KOPT-K1 (cell line): ENCODE data around the gene DSTYK.
"Not testable (repeated sequence)": the region's sequence is repeated elsewhere in the genome, so short reads cannot be mapped to it uniquely, and the experiment has no call there.

Source experiments
- H3K27ac ChIP-seq: fragments of 200-600 bp; sonication (generic); 2 replicates; pipeline ENCODE4 v1.5.1; 2016; ENCODE audit warnings: antibody characterized with exemption, mild to moderate bottlenecking, low read depth, low read length; ENCODE audit not compliant: poor library complexity, severe bottlenecking
- H3K36me3 ChIP-seq: fragments of 200-600 bp; sonication (generic); 2 replicates; pipeline ENCODE4 v1.5.1; 2017; ENCODE audit warnings: antibody characterized with exemption, mild to moderate bottlenecking, low read length, moderate library complexity; ENCODE audit not compliant: insufficient read depth
- H3K9me3 ChIP-seq: fragments of 200-600 bp; sonication (generic); 2 replicates; pipeline ENCODE4 v1.5.1; 2017; ENCODE audit warnings: antibody characterized with exemption, low read length, mild to moderate bottlenecking; ENCODE audit not compliant: insufficient read depth, poor library complexity, severe bottlenecking

DSTYK gene

DNA sequence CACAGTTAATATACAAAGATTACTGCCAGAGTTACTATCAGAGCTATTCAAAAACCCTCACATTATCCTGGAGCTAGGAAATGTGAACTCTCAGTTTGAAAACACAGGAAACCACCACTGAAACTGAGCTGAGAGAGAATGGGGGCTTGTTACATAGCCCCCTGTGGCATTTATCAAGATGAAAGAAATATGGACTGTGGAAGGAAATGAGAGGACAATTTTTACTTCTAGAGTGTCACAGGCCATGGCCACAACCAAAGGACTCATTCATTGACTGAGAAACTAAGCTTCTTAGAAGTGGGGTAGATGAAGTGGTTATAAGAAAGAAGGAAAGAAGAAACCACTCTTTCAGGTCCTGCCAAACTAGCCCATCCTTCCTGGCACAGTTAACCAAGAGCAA lies 25.3 kb downstream of the DSTYK start:
- Histone ChIP-seq H3K9me3 (no peaks in the 10 kb centered on the region), H3K27ac (no peak overlapping the region), H3K36me3 (no peaks in the 10 kb centered on the region)

DNA sequence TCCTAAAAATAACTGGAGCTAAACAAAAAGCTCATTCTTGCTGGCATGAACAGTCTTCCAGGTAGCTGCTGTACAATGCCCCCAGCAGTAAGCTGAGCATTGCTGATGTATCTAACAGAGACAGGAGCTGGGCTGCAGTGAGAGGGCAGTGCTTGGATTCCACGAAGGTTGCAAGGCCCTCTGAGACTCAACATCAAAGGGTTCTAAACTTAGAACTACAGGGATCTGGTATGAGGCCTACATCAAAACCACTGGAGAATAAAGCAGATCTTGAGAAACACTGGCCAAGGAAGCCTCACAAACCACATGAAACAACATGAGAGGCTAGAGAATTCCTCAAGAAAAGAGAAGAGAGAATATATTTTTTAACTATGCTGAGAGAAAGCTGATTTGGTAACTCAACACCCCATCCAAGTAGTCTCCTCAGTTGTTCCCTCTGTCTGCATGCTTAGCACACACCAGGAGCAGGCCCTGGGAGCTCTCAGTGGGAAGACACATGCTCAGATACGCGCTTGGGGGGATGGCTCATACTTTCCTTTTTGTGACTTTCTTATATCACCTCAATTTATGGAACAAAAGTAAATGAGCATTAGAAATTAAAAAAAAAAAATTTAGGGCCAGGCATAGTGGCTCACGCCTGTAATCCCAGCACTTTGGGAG lies 27.7 kb downstream of the DSTYK start:
- Histone ChIP-seq H3K9me3 (no peaks in the 10 kb centered on the region), H3K36me3 (no peaks in the 10 kb centered on the region), H3K27ac (no peak overlapping the region)

DNA sequence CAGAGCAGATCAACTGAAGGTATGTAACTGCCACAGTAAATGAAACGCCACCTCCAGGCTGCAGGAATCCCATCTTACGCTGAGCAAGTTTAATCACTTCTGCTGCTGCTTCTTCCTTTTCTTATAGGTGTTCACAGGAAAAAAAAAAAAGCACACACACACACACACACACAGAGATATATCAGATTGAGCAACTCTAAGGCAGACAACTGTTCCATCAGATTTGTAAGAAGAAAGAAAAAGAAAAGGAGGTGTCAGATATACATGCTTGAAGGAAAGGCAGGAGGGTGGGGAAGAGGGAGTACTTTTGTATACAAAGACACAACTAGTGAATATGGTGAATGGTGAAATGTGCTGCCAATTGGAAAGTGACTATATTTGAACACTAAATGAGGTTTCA lies 28.6 kb downstream of the DSTYK start:
- H3K27ac ChIP-seq: no peak overlapping the region
- no peaks in the 10 kb centered on the region for H3K36me3 ChIP-seq
- H3K9me3 ChIP-seq: no peaks in the 10 kb centered on the region

DNA sequence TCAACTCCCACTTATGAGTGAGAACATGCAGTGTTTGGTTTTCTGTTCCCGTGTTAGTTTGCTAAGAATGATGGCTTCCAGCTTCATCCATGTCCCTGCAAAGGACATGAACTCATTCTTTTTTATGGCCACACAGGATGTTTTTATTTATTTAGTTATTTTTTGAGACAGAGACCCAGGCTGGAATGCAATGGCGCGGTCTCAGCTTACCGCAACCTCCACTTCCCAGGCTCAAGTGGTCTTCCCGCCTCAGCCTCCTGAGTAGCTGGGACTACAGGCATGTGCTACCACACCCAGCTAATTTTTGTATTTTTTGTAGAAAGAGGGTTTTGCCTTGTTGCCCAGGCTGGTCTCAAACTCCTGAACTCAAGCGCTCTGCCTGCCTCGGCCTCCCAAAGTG lies 31.2 kb downstream of the DSTYK start:
- not testable (repeated sequence) for H3K9me3 ChIP-seq, H3K36me3 ChIP-seq, H3K27ac ChIP-seq

DNA sequence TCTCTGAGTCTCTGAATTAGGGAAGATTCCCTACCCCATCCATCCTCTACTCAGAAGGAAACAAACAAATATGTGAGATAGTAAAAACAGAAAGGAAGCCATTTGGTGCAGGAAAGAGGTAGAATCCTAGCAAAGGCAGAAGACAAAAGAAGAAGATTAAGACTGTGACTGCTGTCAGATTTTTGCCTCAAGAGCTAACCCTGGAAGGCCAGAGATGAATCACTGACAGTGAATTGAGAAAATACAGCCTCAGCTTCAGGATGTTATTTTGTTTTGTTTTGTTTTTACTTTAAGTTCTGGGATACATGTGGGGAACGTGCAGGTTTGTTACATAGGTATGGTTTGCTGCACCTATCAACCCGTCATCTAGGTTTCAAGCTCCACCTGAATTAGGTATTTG lies 31.7 kb downstream of the DSTYK start:
- Histone ChIP-seq H3K27ac (no peak overlapping the region), H3K36me3 (no peaks in the 10 kb centered on the region), H3K9me3 (no peaks in the 10 kb centered on the region)

DNA sequence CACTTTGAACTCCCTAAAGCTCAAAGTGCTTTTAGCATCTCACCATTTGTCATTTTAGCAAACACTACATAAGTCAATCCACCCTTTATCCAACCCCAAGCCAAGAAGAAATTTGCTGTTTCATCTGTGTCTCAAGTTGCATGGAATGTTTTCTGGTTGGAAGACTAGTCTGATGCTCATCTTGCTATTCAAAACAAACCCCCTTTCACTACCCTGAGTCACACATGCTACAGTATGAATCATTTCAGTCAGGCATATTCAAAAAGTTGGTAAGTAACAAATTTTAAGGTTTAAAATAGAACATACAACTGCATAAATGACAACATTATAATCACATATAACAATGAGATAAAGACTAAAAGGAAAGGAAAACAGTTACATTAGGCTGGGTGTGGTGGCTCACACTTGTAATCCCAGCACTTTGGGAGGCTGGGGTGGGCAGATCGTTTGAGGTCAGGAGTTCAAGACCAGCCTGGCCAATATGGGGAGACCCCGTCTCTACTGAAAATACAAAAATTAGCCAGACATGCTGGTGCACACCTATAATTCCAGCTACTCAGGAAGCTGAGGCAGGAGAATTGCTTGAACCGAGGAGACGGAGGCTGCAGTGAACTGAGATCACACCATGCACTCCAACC lies 38.7 kb downstream of the DSTYK start:
- Histone ChIP-seq H3K27ac (no peak overlapping the region), H3K9me3 (no peaks in the 10 kb centered on the region), H3K36me3 (no peaks in the 10 kb centered on the region)

DNA sequence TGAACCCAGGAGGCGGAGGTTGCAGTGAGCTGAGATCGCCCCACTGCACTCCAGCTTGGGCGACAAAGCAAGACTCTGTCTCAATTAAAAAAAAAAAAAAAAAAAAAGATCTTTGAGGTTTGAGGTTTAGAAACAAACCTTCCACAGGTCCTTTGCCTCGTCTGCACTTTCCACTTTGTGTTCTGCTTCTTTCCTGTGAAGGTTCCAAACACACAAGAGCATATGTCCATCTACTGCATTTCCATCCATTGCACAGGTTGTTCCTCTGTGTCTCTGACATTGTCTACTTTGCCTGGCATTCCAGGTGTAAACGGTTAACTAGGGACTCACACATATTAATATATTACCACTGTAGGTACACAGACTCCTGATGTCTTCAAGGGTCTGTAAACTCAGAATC lies 40.1 kb downstream of the DSTYK start:
- Histone ChIP-seq H3K9me3 (no peaks in the 10 kb centered on the region), H3K36me3 (no peaks in the 10 kb centered on the region), H3K27ac (no peak overlapping the region)

DNA sequence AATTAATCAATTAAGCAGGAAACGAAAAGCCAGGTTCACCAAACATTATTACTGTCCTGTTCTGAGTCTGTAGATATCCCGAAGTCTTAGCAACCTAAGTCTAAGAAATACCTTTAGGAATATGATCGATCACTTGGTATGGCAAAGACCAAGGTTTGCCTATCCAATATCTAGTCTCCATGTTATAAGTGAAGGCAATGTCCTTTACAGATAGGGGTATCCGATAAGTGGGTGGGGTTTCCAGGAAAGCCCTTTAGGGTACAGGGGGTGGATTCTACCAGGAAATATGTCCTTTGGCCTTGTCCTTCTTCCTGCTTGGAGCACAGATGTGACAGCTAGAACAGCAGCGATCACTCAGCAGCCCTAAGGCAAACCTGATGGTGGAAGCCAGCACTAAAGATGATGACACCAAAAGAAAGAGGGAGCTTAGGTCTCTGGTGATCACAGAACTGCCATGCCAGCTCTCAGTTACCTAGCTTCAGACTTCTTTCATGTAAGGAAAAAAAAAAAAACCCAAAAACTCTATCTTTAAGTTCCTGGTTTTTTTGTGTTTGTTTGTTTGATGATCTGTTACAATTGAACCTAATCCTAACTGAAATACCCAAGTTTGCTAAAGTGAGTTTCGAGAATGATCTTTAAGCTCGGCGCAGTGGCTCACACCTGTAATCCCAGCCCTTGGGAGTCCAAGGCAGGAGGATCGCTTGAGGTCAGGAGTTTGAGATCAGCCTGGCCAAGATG lies 40.8 kb downstream of the DSTYK start:
- Histone ChIP-seq H3K27ac (no peak overlapping the region), H3K9me3 (no peaks in the 10 kb centered on the region), H3K36me3 (no peaks in the 10 kb centered on the region)

DNA sequence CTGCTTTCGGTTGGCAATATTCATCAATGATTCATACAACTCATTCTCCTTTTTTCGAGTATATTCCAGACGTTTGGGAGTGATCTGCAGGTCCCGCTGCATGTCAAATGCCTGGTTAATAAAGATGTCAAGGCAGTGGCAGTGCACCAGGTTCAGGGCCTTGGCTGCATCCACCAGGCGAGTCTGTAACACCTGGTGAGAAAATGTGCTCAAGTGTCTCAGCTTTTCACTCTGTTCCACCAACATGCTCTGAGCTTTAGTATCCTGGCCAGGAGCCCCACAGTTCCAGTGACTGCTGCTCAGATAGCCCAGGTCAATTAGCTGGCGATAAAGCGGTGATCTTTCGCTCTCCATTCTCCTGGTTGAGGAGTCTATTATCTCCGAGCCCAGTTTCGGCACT lies 42.3 kb downstream of the DSTYK start:
- Histone ChIP-seq H3K27ac (no peak overlapping the region), H3K9me3 (no peaks in the 10 kb centered on the region), H3K36me3 (no peaks in the 10 kb centered on the region)

DNA sequence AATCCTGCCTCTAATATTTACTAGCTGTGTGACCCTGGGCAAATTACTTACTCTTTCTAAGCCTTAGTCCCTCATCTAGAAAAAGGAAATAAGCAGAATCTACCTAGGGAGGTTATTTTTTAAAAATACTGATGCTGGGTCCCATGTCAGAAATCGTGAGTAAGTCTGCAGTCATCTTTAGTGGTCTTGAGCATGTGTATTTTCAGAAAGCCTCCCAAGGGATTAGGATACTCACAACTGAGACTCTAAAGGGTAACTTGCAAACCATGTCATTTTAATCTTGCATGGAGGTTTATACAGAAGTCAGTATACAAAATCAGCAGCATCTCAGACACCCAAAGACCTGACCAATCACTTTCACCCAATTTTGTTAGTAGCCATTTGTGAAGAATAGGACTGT lies 43.2 kb downstream of the DSTYK start:
- H3K36me3 ChIP-seq: no peaks in the 10 kb centered on the region
- H3K27ac ChIP-seq: no peak overlapping the region

DNA sequence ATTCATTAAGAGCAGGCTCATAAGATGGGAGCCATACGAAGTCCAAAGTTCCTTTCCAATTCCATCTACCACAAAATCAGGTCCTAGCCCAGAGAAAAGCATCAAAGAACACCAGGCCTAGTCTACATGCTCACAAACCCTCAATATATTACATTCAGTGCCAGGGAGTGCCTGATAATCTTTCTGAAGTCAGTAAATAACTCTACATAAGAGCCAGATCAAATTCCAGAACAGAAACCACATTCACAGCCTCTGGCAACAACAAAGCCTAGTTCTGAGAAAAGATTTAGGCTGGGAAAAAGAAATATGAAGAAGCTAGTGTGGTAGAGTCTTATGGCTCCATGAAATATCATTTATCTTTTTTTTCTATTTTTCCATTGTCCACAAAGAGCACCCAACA lies 49.2 kb downstream of the DSTYK start:
- no peak overlapping the region for H3K27ac ChIP-seq
- peaks cover 3% of the 10 kb centered on the region for H3K9me3 ChIP-seq
- H3K36me3 ChIP-seq: peaks cover 13% of the 10 kb centered on the region; the same call in 1 of the 2 replicates

More for the DNA sequence above, 43.2 kb downstream of the DSTYK start:
- H3K9me3 ChIP-seq: no peaks in the 10 kb centered on the region

DNA sequence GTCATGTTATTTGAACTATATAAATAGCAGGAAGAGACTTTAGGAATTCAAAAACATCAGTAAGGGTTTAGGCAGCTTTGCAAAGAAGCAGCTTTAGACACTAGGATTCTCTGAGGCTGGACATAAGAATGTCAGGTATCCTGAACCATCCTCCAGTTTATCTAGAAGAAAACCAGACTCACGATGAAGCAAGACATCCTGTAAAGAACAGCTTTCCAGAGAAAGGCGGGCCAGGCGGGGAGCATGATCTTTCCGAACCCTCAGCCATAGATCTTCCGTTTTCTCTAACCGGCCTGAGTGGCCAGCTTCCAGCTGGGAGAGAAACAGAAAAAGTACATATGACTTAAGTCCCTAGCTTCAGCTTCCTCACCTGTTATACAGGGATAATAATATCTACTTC lies 50.4 kb downstream of the DSTYK start:
- Histone ChIP-seq H3K9me3 (peaks cover 15% of the 10 kb centered on the region), H3K27ac (no peak overlapping the region), H3K36me3 (peaks cover 19% of the 10 kb centered on the region)

DNA sequence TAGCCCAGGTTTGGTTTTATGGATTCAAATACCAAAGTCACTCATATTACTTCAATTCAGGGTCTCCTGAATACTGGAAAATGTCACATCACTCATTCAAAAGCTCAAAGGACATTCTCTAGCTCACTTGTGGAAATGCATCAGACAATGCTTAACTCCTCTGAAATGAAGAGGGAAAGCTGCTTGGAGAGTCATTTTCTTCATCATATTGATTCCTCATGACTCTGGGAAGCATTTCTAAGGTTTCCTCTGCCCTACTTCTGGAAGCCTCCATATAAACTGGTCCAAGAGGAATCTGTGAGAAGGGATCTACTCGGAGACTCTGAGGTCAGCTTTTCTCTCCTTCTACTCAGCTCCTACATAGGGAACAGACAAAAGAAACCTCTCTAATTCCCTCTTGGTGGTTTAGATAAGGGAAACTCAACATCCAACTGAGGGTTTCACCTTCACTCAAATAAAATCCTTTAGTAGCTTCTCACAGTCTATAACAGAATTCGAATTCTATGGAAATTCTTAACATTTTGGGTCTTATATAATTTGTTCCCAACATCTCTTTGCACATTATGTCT lies 53.4 kb downstream of the DSTYK start:
- H3K9me3 ChIP-seq: peaks cover 27% of the 10 kb centered on the region
- peaks cover 24% of the 10 kb centered on the region for H3K36me3 ChIP-seq
- H3K27ac ChIP-seq: no peak overlapping the region

DNA sequence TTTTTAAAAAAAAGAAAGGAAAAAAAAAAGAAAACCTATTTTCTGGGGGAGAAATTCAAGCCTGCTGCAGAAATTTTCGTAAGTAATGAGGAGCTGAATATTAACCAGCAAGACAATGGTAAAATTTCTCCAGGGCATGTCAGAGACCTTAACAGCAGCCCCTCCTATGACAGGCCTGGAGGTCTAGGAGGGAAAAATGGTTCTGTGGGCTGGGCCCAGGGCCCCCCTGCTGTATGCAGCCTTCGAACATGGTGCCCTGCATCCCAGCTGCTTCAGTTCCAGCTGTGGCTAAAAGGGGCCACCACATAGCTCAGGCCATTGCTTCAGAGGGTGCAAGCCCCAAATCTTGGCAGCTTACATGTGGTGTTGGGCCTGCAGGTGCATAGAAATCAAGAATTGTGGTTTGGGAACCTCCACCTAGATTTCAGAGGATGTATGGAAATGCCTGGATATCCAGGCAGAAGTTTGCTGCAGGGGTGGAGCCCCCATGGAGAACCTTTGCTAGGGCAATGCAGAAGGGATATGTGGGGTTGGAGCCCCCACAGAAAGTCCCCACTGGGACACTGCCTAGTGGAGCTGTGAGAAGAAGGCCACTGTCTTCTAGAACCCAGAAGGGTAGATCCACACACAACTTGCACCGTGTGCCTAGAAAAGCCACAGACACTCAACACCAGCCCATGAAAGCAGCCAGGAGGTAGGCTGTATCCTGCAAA lies 55.7 kb downstream of the DSTYK start:
- H3K36me3 ChIP-seq: peaks cover 24% of the 10 kb centered on the region
- not testable (repeated sequence) for H3K27ac ChIP-seq
- H3K9me3 ChIP-seq: peaks cover 27% of the 10 kb centered on the region

DNA sequence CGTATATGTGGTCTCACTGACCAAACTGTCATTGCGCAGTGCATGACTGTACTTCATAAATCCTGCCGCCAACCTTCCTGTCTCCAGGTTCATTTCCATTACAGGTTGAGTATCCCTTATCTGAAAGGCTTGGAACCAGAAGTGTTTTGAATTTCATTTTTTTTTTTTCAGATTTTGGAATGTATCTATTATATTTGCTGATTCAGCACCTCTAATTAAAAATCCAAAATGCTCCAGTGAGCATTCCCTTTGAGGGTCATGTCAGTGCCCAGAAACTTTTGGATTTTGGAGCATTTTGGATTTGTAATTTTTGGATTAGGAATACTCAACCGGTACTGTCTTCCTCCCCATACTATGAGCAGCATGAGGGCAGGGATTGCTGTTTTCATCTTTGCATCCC lies 59.0 kb downstream of the DSTYK start:
- no peak overlapping the region for H3K27ac ChIP-seq
- peaks cover 11% of the 10 kb centered on the region; the same call in 1 of the 2 replicates for H3K36me3 ChIP-seq

More for the DNA sequence above, 59.0 kb downstream of the DSTYK start:
- peaks cover 26% of the 10 kb centered on the region for H3K9me3 ChIP-seq
